Measurements from ENCODE around the gene PLA1A. TPM values are rescaled to one million over a fixed set of nuclear protein-coding genes. Genes with fewer than 3 reads are reported as not detected.

Gene PLA1A
- total RNA-seq, 1 experiment from 2014 or later: not detected

DNA sequence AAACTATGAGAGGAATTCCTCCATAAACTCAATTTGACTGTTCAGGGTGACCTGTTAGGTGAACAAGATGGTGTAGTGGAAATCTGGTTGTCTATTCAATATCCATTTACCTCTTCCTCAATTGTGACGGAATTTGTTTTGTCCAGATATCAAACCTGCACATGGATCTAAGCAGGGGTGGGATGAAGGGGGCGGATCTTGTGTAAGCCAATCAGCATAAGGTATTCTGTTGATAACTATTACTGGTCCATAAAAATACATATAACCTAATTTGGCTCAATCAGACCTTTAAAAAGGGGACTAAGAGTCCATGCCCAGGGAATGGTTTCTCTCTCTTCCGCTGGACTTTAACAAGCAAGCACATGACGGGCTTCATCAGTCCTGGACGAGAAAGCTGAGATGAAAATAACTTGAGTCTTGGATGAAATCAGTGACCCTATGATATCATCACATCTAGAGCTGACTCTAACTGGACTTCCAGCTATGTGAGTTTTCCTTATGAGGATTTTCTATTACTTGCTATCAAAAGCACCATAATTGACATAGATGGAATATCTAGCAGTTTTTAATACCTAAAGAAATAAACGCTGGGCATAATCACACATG, 68.4 kb downstream of the PLA1A start:
- ChIA-PET POLR2A (ENCODE audit: low non-redundant PET) (no interaction called here), CTCF (no interaction called here)
- H3K36me3 ChIP-seq (ENCODE audit: insufficient read depth, low read length, poor library complexity, severe bottlenecking): peaks cover 6% of the 10 kb centered on the region
- no peak overlapping the region for H3K4me3 ChIP-seq (ENCODE audit: low read depth, low read length, poor library complexity, severe bottlenecking)
- intact Hi-C loops (cut with micrococcal nuclease; ENCODE audit: unreplicated experiment): no loop called here
- H3K4me1 ChIP-seq (ENCODE audit: insufficient read depth, low read length, poor library complexity, severe bottlenecking): peaks cover 24% of the 10 kb centered on the region
- H3K9me3 ChIP-seq (ENCODE audit: low read depth, low read length, poor library complexity, severe bottlenecking): no peaks in the 10 kb centered on the region
- no peaks in the 10 kb centered on the region for H3K27me3 ChIP-seq (replicated peaks; ENCODE audit: insufficient read depth, low read depth, low read length, poor library complexity)
- BruUV-seq (replicated peaks): no TSS peak
- no peak for TF ChIP-seq EZH2 (IDR thresholded peaks at IDR 0.05; ENCODE audit: borderline replicate concordance, low read depth, low read length, poor library complexity, severe bottlenecking)
- TF ChIP-seq, protein P1, sequence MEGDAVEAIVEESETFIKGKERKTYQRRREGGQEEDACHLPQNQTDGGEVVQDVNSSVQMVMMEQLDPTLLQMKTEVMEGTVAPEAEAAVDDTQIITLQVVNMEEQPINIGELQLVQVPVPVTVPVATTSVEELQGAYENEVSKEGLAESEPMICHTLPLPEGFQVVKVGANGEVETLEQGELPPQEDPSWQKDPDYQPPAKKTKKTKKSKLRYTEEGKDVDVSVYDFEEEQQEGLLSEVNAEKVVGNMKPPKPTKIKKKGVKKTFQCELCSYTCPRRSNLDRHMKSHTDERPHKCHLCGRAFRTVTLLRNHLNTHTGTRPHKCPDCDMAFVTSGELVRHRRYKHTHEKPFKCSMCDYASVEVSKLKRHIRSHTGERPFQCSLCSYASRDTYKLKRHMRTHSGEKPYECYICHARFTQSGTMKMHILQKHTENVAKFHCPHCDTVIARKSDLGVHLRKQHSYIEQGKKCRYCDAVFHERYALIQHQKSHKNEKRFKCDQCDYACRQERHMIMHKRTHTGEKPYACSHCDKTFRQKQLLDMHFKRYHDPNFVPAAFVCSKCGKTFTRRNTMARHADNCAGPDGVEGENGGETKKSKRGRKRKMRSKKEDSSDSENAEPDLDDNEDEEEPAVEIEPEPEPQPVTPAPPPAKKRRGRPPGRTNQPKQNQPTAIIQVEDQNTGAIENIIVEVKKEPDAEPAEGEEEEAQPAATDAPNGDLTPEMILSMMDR (conservative IDR thresholded peaks at IDR 0.05; ENCODE audit: low read depth, low read length): no peak
- no peak overlapping the region for H3K27ac ChIP-seq (ENCODE audit: low read depth, low read length, poor library complexity, severe bottlenecking)
- DNase-seq (ENCODE audit: low spot score): no peak

DNA sequence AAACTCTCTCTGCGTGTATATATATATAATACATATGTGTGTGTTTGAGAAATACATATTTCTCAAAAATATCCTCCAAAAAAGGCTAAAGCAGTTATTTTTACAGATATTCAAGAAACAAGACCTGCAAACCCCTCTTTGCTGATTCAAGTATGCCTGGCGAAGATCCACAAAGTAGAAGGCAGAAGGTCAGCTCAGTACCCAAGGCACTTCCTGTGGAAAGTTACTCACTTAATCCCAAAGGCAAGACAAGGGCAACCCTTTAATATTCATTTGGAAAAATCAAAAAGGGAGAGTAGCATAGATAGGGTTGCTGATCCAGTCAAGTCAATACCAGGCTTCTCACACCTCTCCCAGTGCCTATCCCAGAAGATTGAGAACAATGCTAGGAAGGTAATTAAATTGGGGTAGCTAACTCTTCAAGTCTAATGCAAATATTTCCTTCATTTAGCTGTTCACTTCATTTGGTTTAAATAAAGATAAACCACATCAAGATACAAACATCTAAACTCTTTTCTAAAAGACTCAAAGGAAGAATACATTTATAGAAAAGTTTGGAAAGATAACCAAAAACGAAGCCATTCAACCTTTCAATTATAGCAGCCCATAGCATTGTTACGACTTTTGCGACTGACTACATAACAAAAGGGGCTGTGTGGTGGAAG, 72.4 kb downstream of the PLA1A start:
- BruUV-seq (replicated peaks): no TSS peak
- Histone ChIP-seq H3K27ac (ENCODE audit: low read depth, low read length, poor library complexity, severe bottlenecking) (peak overlapping the region; percentile 7), H3K27me3 (replicated peaks; ENCODE audit: insufficient read depth, low read depth, low read length, poor library complexity) (no peaks in the 10 kb centered on the region), H3K9me3 (ENCODE audit: low read depth, low read length, poor library complexity, severe bottlenecking) (no peaks in the 10 kb centered on the region), H3K36me3 (ENCODE audit: insufficient read depth, low read length, poor library complexity, severe bottlenecking) (peaks cover 26% of the 10 kb centered on the region), H3K4me3 (ENCODE audit: low read depth, low read length, poor library complexity, severe bottlenecking) (no peak overlapping the region), H3K4me1 (ENCODE audit: insufficient read depth, low read length, poor library complexity, severe bottlenecking) (peaks cover 8% of the 10 kb centered on the region)
- POLR2A ChIA-PET (ENCODE audit: low non-redundant PET): no interaction called here
- intact Hi-C loops (cut with micrococcal nuclease; ENCODE audit: unreplicated experiment): loop anchor here (10.0 kb wide), 1 partner anchor 425 kb away; the partner anchor contains the start of gene GSK3B
- peak; percentile 57 for DNase-seq (ENCODE audit: low spot score)
- CTCF ChIA-PET: no interaction called here
- TF ChIP-seq, protein P1 (conservative IDR thresholded peaks at IDR 0.05; ENCODE audit: low read depth, low read length): no peak
- TF ChIP-seq EZH2 (IDR thresholded peaks at IDR 0.05; ENCODE audit: borderline replicate concordance, low read depth, low read length, poor library complexity, severe bottlenecking): no peak

DNA sequence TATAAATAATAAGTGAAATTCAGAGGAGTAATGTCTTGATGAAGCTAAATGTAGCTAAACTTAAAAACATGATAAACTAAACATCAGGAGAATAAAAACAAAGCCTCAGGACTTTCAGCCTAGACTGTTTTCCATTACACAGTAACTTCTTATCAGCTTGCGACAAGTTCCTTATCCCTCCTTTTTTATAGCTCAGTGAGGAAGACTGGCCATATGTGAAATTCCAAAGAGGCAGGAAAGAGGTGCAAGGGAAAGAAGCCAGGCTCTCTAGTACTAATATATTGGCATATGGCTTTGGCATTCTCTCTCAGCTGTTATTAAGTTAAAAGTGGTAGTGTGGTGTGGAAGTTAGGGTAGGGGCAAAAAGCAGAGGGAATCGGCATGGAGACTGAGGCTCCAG, 75.1 kb downstream of the PLA1A start:
- Histone ChIP-seq H3K36me3 (ENCODE audit: insufficient read depth, low read length, poor library complexity, severe bottlenecking) (peaks cover 27% of the 10 kb centered on the region), H3K4me1 (ENCODE audit: insufficient read depth, low read length, poor library complexity, severe bottlenecking) (peaks cover 19% of the 10 kb centered on the region), H3K9me3 (ENCODE audit: low read depth, low read length, poor library complexity, severe bottlenecking) (no peaks in the 10 kb centered on the region), H3K4me3 (ENCODE audit: low read depth, low read length, poor library complexity, severe bottlenecking) (no peak overlapping the region), H3K27ac (ENCODE audit: low read depth, low read length, poor library complexity, severe bottlenecking) (no peak overlapping the region), H3K27me3 (replicated peaks; ENCODE audit: insufficient read depth, low read depth, low read length, poor library complexity) (no peaks in the 10 kb centered on the region)
- no TSS peak for BruUV-seq (replicated peaks)
- ChIA-PET CTCF (no interaction called here), POLR2A (ENCODE audit: low non-redundant PET) (no interaction called here)
- DNase-seq (ENCODE audit: low spot score): no peak
- TF ChIP-seq, protein P1 (conservative IDR thresholded peaks at IDR 0.05; ENCODE audit: low read depth, low read length): no peak
- TF ChIP-seq EZH2 (IDR thresholded peaks at IDR 0.05; ENCODE audit: borderline replicate concordance, low read depth, low read length, poor library complexity, severe bottlenecking): no peak
- intact Hi-C loops (cut with micrococcal nuclease; ENCODE audit: unreplicated experiment): loop anchor here (10.0 kb wide), 1 partner anchor 422 kb away; the partner anchor contains the start of gene GSK3B

Measured in A673 (cell line).